Thyroid gland (tissue), 4 donors: ENCODE measurements around the gene SCD5.

ENCODE experiments used
- POLR2A ChIP-seq, 2 donors: fragments of 450-650 bp; IDR thresholded peaks; one replicate each; pipeline ENCODE4 v1.6.1; 2017; ENCODE audit warnings: antibody characterized with exemption in 2 of 2, mild to moderate bottlenecking in 2 of 2, moderate library complexity in 1 of 2
- TF ChIP-seq, protein P1 (sequence below), 6 experiments: fragments of 200-600 bp in 3 of 6; fragments of 450-650 bp in 3 of 6; sonication (generic) in 3 of 6; IDR thresholded peaks; one replicate each; pipeline ENCODE4 v1.5.1; 2016 to 2019; ENCODE audit warnings: antibody characterized with exemption in 6 of 6, mild to moderate bottlenecking in 2 of 6, inconsistent platforms in 1 of 6, moderate library complexity in 1 of 6

DNA sequence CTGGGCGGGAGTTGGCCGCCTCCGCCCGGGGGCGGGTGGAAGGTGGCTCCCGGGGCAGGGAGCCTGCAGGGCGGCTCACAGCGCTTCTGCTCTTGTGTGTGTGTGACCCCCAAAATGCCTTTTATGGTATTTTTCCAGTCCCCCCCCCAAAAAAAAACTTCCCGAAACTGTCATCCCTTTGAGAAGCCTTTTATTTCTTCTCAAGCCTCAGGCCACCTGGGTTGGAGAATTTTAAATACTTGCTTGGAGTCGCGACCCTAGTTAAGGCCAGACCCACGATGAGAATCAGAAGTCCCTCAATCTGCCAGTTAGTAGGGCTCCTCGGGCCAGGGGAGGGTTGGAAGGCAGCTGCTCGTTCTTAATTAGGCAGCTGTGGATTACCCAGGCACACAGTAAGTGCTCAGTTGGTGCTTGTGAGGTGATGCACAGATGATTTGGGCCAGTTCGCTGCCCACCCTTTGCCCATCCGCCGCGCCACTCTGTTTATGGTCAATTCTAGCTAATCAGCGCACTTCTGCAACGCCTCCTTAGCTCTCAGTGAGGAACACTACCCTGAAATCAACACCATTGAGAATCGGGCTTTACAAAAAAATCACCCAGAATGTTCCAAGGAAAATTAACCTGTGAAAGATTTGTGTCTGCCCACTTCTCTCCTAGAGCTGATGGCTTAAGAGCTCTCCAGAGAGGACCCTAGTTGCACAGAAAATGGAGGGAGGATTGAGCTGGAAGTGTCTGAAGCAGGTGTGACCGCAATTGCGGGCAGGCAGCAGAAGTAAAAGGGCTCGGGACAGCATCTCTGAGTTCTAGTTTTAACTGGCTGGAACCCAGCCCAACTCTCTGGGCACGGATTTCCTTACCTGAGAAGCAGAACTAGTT is 648 bp upstream of the SCD5 start:
- TF ChIP-seq, protein P1, sequence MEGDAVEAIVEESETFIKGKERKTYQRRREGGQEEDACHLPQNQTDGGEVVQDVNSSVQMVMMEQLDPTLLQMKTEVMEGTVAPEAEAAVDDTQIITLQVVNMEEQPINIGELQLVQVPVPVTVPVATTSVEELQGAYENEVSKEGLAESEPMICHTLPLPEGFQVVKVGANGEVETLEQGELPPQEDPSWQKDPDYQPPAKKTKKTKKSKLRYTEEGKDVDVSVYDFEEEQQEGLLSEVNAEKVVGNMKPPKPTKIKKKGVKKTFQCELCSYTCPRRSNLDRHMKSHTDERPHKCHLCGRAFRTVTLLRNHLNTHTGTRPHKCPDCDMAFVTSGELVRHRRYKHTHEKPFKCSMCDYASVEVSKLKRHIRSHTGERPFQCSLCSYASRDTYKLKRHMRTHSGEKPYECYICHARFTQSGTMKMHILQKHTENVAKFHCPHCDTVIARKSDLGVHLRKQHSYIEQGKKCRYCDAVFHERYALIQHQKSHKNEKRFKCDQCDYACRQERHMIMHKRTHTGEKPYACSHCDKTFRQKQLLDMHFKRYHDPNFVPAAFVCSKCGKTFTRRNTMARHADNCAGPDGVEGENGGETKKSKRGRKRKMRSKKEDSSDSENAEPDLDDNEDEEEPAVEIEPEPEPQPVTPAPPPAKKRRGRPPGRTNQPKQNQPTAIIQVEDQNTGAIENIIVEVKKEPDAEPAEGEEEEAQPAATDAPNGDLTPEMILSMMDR (IDR thresholded peaks at IDR 0.05): no peak
- no peak for TF ChIP-seq POLR2A (IDR thresholded peaks at IDR 0.05)
